ENCODE measurements around the gene EML1.

DNA sequence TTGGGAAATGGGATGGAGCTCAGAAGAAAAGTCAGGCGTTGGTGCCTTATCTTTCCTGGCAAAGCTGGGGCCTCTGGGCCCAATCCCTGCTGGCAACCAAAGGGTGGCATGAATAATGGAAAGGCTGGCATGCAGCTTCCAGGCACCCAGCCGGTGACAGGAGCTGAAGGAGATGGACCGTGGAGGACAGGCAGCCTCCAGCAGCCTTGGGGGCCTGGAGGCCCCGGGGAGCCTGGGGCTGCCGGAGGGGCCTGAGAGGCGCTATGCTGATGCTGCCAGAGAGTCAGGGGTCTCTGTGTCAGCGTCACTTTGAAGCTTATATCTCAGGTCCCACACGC lies 38.2 kb upstream of the EML1 start:
- TF ChIP-seq POLR2A (IDR thresholded peaks at IDR 0.05), result no peak
- no peak for TF ChIP-seq POLR2AphosphoS5 (IDR thresholded peaks at IDR 0.05)
